GM18861 (cell line): ENCODE measurements around the gene CINP.

Experiments
- ATAC-seq: cut with Tn5 transposase; IDR thresholded peaks from one replicate; pipeline ENCODE4 v1.9.1; 2021; ENCODE audit not compliant: unreplicated experiment

CINP gene

DNA sequence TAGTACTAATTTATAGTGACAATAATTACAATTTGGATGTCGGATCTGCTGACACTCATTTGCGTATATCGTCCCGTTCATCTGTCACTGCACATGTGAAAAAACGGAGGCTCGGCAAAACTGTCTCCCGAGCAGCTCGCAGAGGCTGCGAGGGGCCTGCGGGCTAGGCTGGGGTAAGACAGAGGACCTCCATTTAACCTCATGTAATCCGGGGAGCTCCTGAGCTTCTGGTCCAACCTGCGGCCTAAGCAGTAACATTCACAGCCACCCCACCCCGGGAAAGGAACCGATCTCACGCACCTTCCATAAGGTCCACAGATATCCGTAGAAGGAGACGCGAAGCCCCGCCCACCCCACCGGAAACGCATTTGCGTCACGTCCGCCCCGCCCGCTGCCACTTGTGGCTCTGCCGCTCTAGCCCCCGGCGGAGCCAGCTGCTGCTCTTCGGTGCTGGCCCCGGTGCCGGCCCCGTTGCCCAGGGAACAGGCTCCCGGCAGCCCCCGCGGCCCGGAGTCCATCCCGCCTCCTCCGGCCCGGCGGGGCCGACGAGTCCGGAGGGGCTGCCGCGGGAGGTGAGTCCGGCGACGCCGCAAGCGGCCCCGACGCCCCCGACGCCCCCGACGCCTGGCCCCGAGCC is at the start of gene CINP, which contains the start of gene TECPR2:
Gene CINP (minus strand): TSS at position 346 of the 637 bp plus-strand sequence. CDS start 39 bp downstream, at position 307.
Gene TECPR2 (plus strand): TSS at position 397 of the 637 bp plus-strand sequence. CDS start 13,781 bp downstream, outside the sequence.
- peak; percentile 83 for ATAC-seq

- ATAC-seq: no peak
These were observed 46.0 kb upstream of the CINP start for GRCh38 chr14:102408724-102409123.

DNA sequence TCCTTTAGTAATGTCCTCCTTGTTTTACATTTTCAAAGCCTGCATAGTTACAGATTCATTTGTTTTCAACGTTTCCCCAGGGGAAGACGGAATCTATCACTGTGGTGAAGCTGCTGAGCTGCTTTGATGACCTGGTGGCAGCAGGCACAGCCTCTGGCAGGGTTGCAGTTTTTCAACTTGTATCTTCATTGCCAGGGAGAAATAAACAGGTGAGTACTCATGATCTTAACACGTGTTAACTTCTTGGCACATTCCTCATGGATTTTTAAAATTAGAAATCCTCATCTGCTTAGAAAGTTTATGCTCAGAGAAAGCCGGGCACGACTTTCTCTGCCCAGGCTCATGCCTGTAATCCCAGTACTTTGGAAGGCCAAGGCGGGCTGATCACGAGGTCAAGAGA is 44.6 kb upstream of the CINP start:
- no peak for ATAC-seq

DNA sequence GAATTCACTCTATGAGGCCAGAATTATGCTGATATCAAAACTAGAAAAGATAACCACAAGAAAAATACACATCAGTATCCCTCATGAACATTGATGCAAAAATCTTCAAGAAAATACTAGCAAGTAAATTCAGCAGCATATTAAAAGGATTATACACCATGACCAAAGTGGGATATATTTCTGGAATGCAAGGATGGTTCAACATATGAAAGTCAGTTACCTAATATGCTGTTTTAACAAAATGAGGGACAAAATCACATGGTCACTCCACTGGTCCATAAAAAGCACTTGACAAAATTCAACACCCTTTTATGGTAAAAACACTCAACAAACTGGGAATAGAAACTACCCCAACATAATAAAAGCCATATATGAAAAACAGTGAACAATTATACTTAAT is 40.3 kb upstream of the CINP start:
- no peak for ATAC-seq

DNA sequence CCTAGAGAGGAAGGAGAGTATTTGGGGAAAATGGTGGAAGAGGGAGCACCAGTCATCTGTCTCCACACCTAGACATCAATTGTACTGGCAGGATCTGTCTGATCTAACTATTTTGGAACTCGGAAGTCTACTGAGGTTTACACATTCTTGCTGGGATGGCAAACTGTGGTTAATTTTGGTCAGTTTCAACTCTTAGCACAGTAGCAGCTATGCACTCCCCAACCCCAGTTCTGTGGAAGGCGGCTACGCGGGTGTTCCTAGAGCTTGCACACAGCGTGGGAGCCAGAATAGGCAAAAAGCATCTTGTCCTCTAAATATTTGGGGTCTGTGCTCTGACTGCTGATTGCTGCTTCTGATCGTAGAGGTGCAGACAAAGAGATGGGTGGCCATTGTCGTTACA is 33.8 kb upstream of the CINP start:
- no peak for ATAC-seq

DNA sequence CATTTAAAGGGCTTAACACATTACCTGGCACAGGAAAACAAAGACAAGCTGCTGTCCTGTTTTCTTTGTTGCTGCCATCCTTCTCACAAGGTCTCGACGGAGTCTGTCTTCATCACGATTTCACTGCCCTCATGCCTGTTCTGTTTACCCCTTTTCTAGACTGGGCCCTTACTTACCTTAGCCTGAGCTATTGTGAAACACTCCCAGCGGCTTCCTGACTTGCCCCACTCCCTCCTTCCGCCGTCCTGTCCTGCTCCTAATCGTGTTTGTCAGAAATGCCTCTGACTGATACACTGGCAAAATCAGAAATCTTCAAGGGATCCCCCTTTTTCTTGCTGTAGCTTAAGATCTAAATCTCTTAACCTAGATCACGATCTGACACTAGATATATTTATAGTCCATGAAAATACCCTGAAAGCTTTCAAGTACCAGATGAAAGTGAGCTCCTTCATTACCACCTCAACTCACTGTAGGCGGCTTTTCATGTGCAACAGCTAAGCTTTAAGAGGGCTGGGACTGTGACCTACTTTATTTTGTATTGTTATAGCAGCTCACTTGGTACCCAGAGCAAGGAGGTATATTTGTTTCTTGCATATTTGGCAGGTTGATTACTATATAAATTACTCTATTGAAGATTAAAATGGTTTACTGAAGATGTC is 32.2 kb upstream of the CINP start:
- no peak for ATAC-seq

- no peak for ATAC-seq
These were observed 29.8 kb upstream of the CINP start for GRCh38 chr14:102392506-102392905.

DNA sequence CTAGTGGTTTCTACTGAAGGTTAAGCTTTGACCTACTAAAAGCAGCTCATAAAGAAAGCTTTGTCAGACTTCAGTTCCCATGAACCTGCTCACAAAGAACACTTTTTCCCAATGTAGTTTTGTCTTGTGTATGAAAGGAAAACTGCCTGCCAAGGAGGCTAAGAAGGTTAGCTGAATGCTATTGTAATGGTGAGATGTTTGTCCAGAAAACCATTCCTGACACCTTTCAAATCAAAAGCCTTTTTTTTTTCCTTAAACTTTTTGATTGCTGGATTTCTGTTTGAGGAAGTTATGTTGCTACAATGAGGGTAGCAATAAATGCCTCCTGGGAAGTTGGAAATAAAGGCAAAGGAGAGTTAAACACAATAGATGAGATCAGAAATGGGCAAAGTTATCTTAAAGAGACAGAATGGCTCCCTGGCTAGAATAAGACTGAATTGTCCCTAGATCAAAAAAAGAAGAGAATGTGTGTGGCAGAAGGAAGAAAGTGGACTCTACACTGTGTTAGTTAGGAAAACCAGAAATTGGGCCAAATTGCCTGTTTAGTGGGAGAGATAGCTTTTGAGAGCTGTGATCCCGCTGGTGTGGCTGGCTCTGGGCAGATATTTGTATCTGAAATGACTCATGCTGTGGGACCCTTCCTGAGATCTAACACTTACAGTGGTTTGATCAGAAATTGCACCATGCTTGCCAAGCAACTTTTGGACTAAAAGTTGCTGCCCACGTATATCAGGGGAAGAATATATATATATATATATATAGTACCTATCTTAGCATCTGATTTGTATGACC is 27.6 kb upstream of the CINP start:
- ATAC-seq: no peak

- ATAC-seq: no peak
These were observed 26.6 kb upstream of the CINP start for GRCh38 chr14:102389246-102389645.

DNA sequence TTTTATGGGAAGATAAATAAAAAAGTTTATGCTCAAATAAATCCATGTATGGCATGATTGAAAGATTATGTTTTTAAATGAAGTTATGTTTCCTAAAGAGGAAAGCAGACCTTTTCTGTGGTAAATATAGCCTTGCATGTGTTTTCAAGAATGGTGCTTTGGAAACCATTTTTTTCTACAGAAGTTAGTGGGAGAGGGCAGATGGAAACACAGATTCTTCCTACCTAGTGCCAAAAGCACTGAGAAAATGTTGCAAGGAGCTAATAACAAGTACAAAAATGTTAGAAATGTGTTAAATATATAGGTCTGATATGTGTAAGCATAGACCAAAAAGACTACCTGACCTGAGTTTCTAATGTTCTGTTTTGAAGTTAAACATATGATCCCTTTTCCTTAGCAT is 24.4 kb upstream of the CINP start:
- no peak for ATAC-seq

DNA sequence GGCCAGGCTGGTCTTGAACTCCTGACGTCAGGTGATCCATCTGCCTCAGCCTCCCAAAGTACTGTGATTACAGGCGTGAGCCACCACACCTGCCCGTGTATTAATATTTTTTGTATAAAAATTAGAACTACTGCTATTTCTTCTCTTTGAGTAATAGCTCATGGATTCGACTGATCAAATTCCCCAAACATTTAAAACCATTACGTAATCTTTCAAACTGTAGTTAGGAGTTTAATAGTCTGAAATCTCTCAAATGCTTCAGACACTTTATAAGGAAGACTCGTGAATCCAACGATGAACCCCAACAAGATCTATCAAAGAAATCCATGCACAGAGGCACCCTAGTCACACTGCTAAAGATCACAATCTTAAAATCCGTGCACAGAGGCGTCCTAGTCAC is 16.1 kb upstream of the CINP start:
- ATAC-seq: no peak

DNA sequence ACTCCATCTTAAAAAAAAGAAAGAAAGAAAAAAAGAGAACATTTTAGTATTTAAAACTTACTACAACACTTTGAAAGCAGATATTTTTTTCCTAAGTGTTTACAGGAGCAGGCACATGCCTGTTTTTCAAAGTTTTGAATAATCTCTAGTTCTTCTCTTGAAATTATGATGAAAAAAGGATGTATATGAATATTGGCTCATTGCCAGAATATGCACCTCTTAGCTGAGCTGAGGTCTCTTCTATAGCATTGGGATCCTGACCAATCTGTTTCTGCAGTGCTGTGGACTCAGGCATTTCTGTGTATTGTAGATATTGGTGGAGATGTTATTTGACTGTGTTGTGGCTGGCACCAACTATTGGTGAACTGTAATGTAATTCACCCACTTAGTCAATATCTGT is 15.0 kb upstream of the CINP start:
- ATAC-seq: no peak

DNA sequence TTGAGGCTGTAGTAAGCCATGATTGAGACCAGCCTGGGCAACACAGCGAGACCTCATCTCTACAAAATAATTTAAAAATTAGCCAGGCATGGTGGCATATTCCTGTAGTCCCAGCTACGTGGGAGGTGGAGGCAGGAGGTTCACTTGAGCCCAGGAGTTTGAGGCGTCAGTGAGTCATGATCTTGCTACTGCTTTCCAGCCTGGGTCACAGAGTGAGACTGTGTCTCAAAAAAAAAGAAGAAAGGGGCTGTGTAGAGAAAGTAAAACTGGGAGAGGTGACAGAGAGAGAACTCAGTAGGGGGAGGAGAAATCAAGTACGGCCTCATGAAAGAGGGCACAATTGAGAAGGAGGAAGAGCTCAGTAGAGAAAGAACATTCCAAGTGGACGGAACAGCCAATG is 12.4 kb upstream of the CINP start:
- no peak for ATAC-seq

- ATAC-seq: no peak
These were observed 11.6 kb upstream of the CINP start for GRCh38 chr14:102374264-102374663.

- no peak for ATAC-seq
These were observed 10.4 kb upstream of the CINP start for GRCh38 chr14:102373110-102373509.

DNA sequence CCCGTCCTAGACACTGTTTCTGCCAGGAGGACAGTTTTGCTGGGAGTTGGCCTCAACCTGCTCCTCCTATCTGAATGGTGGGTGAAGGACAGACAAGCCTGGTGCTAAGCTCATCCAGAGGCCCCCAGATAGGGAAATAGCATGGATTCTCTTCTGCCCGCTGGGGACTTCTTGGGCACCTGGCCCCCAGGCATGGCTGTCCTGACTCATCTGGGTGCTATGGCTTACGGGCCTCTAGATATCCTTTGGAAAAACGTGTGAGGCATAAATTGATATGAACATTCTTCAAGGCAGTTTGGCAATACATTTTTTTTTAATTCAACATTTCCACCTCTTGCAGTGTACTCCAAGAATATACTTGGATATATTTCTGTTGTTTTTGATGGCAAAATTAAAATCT is 8.7 kb upstream of the CINP start:
- ATAC-seq: no peak

- ATAC-seq: no peak
These were observed 7.7 kb upstream of the CINP start for GRCh38 chr14:102370305-102370809.

GRCh38 chr14:102363182-102363943 is 673 bp upstream of the CINP start:
- ATAC-seq: peak; percentile 16

DNA sequence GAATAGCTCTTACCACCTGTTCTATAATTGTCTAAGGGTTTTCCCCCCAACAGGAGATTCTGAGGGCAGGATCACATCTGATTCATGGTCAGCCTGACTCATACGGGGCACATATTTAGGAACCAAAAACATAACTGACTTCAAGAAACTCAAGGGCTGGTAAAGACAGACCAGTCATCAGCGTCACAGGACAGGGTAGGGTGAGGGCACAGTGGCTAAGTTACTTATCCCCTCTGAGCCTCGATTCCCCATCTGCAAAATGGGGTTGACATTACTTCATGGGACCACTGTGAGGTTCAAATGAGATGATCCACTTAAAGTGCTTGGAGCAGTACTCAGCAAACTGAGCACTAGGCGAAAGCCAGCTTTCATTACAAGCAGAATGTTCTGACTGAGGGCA is 606 bp downstream of the CINP start:
- peak; percentile 29 for ATAC-seq

DNA sequence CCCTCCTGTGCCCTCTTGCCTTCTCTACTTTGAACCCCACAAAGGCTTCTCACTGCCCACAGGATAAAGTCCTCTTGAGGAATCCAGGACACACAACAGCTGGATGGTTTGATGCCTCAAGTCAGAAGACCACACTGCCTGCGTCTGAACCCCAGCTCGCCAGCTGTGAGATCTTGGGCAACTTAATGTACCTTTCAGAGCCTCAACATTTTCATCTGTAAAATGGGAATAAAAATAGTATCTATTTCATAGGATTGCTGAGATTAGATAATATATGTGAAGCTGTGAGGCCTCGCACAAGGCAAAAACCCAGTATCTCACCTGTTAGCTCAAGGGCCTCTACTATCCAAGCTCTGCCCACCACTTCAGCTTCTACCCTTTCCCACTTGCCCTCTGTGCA is 2.3 kb downstream of the CINP start:
- no peak for ATAC-seq

DNA sequence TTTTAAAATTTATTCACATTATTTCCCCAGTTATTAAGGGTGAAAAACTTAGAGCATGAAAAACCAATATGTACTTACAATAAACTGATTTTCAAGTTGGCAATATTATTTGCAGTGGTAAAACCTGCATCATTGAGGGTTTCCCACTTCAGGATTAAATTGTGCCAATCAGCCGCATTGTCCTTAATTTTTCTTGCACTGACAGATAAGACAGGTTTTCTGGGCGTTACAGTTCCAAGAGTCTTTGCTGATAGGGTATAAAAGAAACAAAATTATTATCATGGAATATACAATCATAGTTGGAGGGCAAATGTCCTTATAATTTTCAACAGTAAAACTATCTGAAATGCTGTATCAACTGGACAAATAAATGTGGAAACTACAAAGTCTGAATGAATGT is 3.3 kb downstream of the CINP start:
- ATAC-seq: no peak
